Glutamatergic neuron (in vitro differentiated cells): ENCODE data around the gene MRAP. TPM values are rescaled to one million over a fixed set of nuclear protein-coding genes. Genes with fewer than 3 reads are reported as not detected.
A peak's percentile ranks its signal among the peaks of the same experiment; 100 is the strongest.

Experiments used
- DNase-seq: peaks from one replicate; pipeline ENCODE4 v3.0.0; 2022
- H3K27ac Mint-ChIP-seq: one replicate; pipeline ENCODE4 v1.8.0; 2020; ENCODE audit warnings: mild to moderate bottlenecking, mixed read lengths, inconsistent platforms; ENCODE audit not compliant: unreplicated experiment
- H3K27me3 Mint-ChIP-seq: one replicate; pipeline ENCODE4 v1.8.0; 2020; ENCODE audit warnings: mild to moderate bottlenecking, moderate library complexity, mixed read lengths, inconsistent platforms; ENCODE audit not compliant: unreplicated experiment
- H3K36me3 Mint-ChIP-seq: one replicate; pipeline ENCODE4 v1.8.0; 2020; ENCODE audit warnings: mild to moderate bottlenecking, mixed read lengths, inconsistent platforms; ENCODE audit not compliant: unreplicated experiment
- H3K4me1 Mint-ChIP-seq: one replicate; pipeline ENCODE4 v1.8.0; 2020; ENCODE audit warnings: mild to moderate bottlenecking, low read depth, mixed read lengths, inconsistent platforms; ENCODE audit not compliant: unreplicated experiment
- H3K4me3 Mint-ChIP-seq: one replicate; pipeline ENCODE4 v1.8.0; 2020; ENCODE audit warnings: mild to moderate bottlenecking, mixed read lengths, inconsistent platforms; ENCODE audit not compliant: unreplicated experiment
- H3K9me3 Mint-ChIP-seq: one replicate; pipeline ENCODE4 v1.8.0; 2020; ENCODE audit warnings: mild to moderate bottlenecking, moderate library complexity, mixed read lengths, inconsistent platforms; ENCODE audit not compliant: unreplicated experiment
- total RNA-seq: library from RNA; stranded (reverse); fragmentation: NEBNext Ultra II Directional; extraction: Animal tissue kit (Norgen Biotek cat#: 25700); gene quantifications from one replicate; pipeline ENCODE4 v1.2.1, GENCODE V29; 2021; ENCODE audit not compliant: unreplicated experiment
- TF ChIP-seq, protein P1 (sequence below): fragments of 200-600 bp; sonication (generic); IDR thresholded peaks from one replicate; pipeline ENCODE4 v1.5.0; 2021; ENCODE audit not compliant: partially characterized antibody, unreplicated experiment

The MRAP gene
- total RNA-seq, 1 donor from 2014 or later = not detected

- H3K27ac Mint-ChIP-seq = no peak overlapping the region
- peaks cover 3% of the 10 kb centered on the region for H3K9me3 Mint-ChIP-seq
- H3K4me1 Mint-ChIP-seq = peaks cover 10% of the 10 kb centered on the region
- no peak for DNase-seq
- no peaks in the 10 kb centered on the region for H3K36me3 Mint-ChIP-seq
- TF ChIP-seq, protein P1, sequence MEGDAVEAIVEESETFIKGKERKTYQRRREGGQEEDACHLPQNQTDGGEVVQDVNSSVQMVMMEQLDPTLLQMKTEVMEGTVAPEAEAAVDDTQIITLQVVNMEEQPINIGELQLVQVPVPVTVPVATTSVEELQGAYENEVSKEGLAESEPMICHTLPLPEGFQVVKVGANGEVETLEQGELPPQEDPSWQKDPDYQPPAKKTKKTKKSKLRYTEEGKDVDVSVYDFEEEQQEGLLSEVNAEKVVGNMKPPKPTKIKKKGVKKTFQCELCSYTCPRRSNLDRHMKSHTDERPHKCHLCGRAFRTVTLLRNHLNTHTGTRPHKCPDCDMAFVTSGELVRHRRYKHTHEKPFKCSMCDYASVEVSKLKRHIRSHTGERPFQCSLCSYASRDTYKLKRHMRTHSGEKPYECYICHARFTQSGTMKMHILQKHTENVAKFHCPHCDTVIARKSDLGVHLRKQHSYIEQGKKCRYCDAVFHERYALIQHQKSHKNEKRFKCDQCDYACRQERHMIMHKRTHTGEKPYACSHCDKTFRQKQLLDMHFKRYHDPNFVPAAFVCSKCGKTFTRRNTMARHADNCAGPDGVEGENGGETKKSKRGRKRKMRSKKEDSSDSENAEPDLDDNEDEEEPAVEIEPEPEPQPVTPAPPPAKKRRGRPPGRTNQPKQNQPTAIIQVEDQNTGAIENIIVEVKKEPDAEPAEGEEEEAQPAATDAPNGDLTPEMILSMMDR = no peak
- H3K4me3 Mint-ChIP-seq = no peak overlapping the region
- H3K27me3 Mint-ChIP-seq = peaks cover 2% of the 10 kb centered on the region
Observed at GRCh38 chr21:32299695-32300094, 1.0 kb downstream of the MRAP start.

DNA sequence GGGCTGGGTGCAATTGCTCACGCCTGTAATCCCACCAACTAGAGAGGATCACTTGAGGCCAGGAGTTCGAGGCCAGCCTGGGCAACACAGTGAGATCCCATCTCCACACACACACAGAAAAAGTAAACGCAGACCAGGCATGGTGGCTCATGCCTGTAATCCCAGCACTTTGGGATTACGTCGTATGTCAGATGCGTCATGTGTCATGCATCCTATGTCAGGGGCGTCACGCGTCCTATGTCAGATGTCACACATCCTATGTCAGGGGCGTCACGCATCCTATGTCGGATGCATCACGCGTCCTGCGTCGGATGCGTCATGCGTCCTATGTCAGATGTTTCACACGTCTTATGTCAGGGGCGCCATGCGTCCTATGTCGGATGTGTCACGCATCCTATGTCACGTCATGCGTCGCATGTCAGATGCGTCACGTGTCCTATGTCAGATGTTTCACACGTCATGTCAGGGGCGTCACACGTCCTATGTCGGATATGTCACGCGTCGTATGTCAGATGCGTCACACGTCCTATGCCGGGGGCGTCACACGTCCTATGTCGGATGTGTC, 1.5 kb downstream of the MRAP start:
- Mint-ChIP-seq H3K9me3 (peaks cover 3% of the 10 kb centered on the region), H3K27me3 (peaks cover 2% of the 10 kb centered on the region), H3K36me3 (no peaks in the 10 kb centered on the region), H3K27ac (no peak overlapping the region), H3K4me3 (no peak overlapping the region), H3K4me1 (peaks cover 10% of the 10 kb centered on the region)
- TF ChIP-seq, protein P1 = no peak
- no peak for DNase-seq

DNA sequence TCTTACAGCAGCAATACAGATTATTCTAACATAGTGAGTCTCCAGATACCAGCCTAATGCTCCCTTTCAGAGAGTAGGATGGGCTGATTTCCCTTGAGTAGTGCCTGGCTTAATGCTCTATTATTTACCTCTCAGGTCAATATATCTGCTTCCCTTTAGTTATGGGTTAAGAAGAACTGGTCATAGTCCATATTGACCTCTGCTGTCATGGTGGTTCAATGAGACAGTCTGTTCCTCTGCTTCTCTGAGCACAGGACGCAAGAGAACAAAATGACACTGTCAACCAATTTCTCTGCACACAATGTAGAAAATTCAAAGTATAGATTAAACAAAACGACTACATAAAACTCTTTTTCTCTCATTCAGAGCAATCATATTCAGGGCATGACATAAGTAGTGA, 2.9 kb downstream of the MRAP start:
- H3K9me3 Mint-ChIP-seq = peaks cover 3% of the 10 kb centered on the region
- H3K27me3 Mint-ChIP-seq = no peaks in the 10 kb centered on the region
- H3K4me1 Mint-ChIP-seq = peaks cover 14% of the 10 kb centered on the region
- TF ChIP-seq, protein P1 = no peak
- peak overlapping the region; percentile 80 for H3K27ac Mint-ChIP-seq
- DNase-seq = no peak
- H3K36me3 Mint-ChIP-seq = no peaks in the 10 kb centered on the region
- peak overlapping the region; percentile 36 for H3K4me3 Mint-ChIP-seq

- Mint-ChIP-seq H3K4me1 (peaks cover 15% of the 10 kb centered on the region), H3K27ac (no peak overlapping the region), H3K27me3 (no peaks in the 10 kb centered on the region), H3K9me3 (peaks cover 5% of the 10 kb centered on the region), H3K36me3 (no peaks in the 10 kb centered on the region), H3K4me3 (no peak overlapping the region)
- TF ChIP-seq, protein P1 = no peak
- no peak for DNase-seq
Observed at GRCh38 chr21:32302560-32302959, 3.9 kb downstream of the MRAP start.

GRCh38 chr21:32303385-32303784, 4.7 kb downstream of the MRAP start:
- Mint-ChIP-seq H3K27ac (no peak overlapping the region), H3K4me3 (no peak overlapping the region), H3K36me3 (no peaks in the 10 kb centered on the region), H3K4me1 (peaks cover 13% of the 10 kb centered on the region), H3K27me3 (no peaks in the 10 kb centered on the region), H3K9me3 (peaks cover 5% of the 10 kb centered on the region)
- TF ChIP-seq, protein P1 = no peak
- DNase-seq = no peak
